Measurements from ENCODE around the gene UBXN7. TPM values are rescaled to one million over a fixed set of nuclear protein-coding genes. Genes with fewer than 3 reads are reported as not detected.

UBXN7 gene, protein sequence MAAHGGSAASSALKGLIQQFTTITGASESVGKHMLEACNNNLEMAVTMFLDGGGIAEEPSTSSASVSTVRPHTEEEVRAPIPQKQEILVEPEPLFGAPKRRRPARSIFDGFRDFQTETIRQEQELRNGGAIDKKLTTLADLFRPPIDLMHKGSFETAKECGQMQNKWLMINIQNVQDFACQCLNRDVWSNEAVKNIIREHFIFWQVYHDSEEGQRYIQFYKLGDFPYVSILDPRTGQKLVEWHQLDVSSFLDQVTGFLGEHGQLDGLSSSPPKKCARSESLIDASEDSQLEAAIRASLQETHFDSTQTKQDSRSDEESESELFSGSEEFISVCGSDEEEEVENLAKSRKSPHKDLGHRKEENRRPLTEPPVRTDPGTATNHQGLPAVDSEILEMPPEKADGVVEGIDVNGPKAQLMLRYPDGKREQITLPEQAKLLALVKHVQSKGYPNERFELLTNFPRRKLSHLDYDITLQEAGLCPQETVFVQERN
- 10 to 100 TPM; 82.0 to 97.2 (median 82.4) TPM for total RNA-seq
- total RNA-seq (2013), result 25.8 TPM

DNA sequence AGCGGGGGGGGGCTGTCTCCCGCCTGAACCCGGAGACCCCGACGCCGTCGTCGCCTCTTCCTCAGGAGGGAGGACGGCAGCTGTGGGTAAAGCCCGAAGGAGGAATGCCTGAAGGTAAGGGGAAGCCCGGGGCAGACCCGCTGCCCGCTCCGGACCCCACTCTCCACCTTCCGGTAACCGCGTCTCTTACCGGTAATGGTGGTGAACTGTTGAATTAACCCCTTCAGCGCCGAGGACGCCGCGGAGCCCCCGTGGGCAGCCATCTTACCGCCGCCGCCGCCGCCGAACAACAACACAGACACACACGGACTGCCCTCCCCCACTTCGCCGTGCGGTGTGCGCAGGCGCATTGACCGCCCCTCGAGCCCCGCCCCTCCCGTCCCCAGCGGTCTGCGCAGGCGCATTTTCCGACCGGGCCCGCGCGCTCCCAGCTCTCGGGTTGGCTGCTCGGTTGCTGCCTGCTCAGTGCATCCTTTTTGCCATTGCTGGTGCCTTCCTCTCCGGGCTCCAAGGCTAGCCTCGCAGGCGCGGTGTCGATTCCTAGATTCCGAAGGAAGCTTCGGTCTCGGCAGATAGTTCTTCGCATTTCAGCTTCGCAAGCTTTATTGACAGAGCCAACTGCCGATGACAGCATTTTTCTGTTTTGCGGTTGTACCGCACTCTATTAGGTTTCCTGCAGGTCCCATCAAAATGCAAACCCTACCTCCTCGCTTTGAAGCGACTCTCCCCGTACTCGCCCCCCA is at the start of gene UBXN7:
Gene UBXN7 (minus strand): TSS at position 291 of the 743 bp plus-strand sequence. CDS start 28 bp downstream, at position 263.
- Histone ChIP-seq H3K4me1 (ENCODE audit: control insufficient read depth, insufficient read depth, low read length) (peaks cover 11% of the 10 kb centered on the region), H3K36me3 (ENCODE audit: control insufficient read depth, insufficient read depth, low read length) (peaks cover 2% of the 10 kb centered on the region), H3K27me3 (ENCODE audit: control insufficient read depth, insufficient read depth, low read length) (no peaks in the 10 kb centered on the region), H3K9me3 (ENCODE audit: control insufficient read depth, insufficient read depth, low read length) (no peaks in the 10 kb centered on the region), H3K27ac (ENCODE audit: low read length) (peak within 1 kb of the TSS; percentile 81), H3K4me3 (ENCODE audit: low read length) (peak within 1 kb of the TSS; percentile 86)
- no peaks in the 10 kb centered on the region for H3K27me3 Mint-ChIP-seq (ENCODE audit: low read depth in 2 of 2)
- under 1% methylated on average over 67 of the region's 67 CpGs for WGBS (ENCODE audit: insufficient coverage)
- peaks cover 21 to 27% of the 10 kb centered on the region in 2 donors for H3K4me1 Mint-ChIP-seq
- peak; percentile 94 to 98 for DNase-seq
- H3K9me3 Mint-ChIP-seq, result no peaks in the 10 kb centered on the region
- ATAC-seq, result peak; percentile 87 to 96 (median 93)
- TF ChIP-seq, protein P1, sequence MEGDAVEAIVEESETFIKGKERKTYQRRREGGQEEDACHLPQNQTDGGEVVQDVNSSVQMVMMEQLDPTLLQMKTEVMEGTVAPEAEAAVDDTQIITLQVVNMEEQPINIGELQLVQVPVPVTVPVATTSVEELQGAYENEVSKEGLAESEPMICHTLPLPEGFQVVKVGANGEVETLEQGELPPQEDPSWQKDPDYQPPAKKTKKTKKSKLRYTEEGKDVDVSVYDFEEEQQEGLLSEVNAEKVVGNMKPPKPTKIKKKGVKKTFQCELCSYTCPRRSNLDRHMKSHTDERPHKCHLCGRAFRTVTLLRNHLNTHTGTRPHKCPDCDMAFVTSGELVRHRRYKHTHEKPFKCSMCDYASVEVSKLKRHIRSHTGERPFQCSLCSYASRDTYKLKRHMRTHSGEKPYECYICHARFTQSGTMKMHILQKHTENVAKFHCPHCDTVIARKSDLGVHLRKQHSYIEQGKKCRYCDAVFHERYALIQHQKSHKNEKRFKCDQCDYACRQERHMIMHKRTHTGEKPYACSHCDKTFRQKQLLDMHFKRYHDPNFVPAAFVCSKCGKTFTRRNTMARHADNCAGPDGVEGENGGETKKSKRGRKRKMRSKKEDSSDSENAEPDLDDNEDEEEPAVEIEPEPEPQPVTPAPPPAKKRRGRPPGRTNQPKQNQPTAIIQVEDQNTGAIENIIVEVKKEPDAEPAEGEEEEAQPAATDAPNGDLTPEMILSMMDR (IDR thresholded peaks at IDR 0.05), result no peak
- H3K36me3 Mint-ChIP-seq, result no peaks in the 10 kb centered on the region
- H3K27ac Mint-ChIP-seq, result peak within 1 kb of the TSS; percentile 94 to 96
- H3K4me3 Mint-ChIP-seq, result peak within 1 kb of the TSS; percentile 97
- intact Hi-C loops (cut with micrococcal nuclease), result loop anchor here (1.0 to 2.0 kb wide), 3 partner anchors 70 to 179 kb away; partner anchors contain the start of gene RNF168

GRCh38 chr3:196477678-196478077 is 45.5 kb upstream of the UBXN7 start:
- no peaks in the 10 kb centered on the region for H3K9me3 Mint-ChIP-seq
- Histone ChIP-seq H3K4me1 (ENCODE audit: control insufficient read depth, insufficient read depth, low read length) (no peaks in the 10 kb centered on the region), H3K4me3 (ENCODE audit: low read length) (no peak overlapping the region), H3K27ac (ENCODE audit: low read length) (no peak overlapping the region), H3K27me3 (ENCODE audit: control insufficient read depth, insufficient read depth, low read length) (no peaks in the 10 kb centered on the region), H3K9me3 (ENCODE audit: control insufficient read depth, insufficient read depth, low read length) (no peaks in the 10 kb centered on the region), H3K36me3 (ENCODE audit: control insufficient read depth, insufficient read depth, low read length) (peaks cover 55% of the 10 kb centered on the region)
- DNase-seq (no peak), ATAC-seq (no peak)
- no peak overlapping the region for H3K4me3 Mint-ChIP-seq
- no peaks in the 10 kb centered on the region for H3K4me1 Mint-ChIP-seq
- WGBS (ENCODE audit: insufficient coverage), result 100% methylated on average over 2 of the region's 4 CpGs
- H3K27ac Mint-ChIP-seq, result no peak overlapping the region
- H3K36me3 Mint-ChIP-seq, result peaks cover 5% of the 10 kb centered on the region
- intact Hi-C loops (cut with micrococcal nuclease), result no loop called here
- TF ChIP-seq, protein P1 (IDR thresholded peaks at IDR 0.05), result no peak
- no peaks in the 10 kb centered on the region for H3K27me3 Mint-ChIP-seq (ENCODE audit: low read depth in 2 of 2)

DNA sequence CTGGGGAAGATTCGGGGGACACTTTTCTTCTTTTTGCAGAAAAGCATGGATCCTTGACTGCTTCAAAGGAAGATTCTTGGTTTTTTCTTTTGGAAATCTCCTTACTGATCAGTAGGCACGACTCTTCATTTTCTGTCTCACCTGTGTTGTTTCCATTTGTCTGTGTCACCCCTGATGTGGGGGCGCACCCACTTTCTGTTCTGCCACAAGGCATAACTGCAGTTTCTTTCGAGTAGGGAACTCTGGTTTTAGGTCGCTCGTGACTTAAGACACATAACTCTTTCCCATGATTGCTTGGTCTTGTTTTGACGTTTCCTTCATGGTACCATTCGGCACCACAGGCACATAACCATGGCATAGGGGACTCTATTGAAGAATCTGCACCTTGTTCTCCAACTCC is 40.1 kb upstream of the UBXN7 start:
- no peak for ATAC-seq
- no peak overlapping the region for H3K4me3 ChIP-seq (ENCODE audit: low read length)
- H3K9me3 Mint-ChIP-seq, result no peaks in the 10 kb centered on the region
- no peak overlapping the region for H3K4me3 Mint-ChIP-seq
- no peaks in the 10 kb centered on the region for H3K27me3 Mint-ChIP-seq (ENCODE audit: low read depth in 2 of 2)
- no peak for DNase-seq
- intact Hi-C loops (cut with micrococcal nuclease), result no loop called here
- H3K36me3 ChIP-seq (ENCODE audit: control insufficient read depth, insufficient read depth, low read length), result peaks cover 51% of the 10 kb centered on the region
- TF ChIP-seq, protein P1 (IDR thresholded peaks at IDR 0.05), result no peak
- H3K4me1 ChIP-seq (ENCODE audit: control insufficient read depth, insufficient read depth, low read length), result no peaks in the 10 kb centered on the region
- H3K4me1 Mint-ChIP-seq, result peaks cover 18 to 19% of the 10 kb centered on the region in 2 donors
- H3K36me3 Mint-ChIP-seq, result peaks cover 8% of the 10 kb centered on the region
- peak overlapping the region in 1 of 2 donors; percentile 2 for H3K27ac Mint-ChIP-seq
- WGBS (ENCODE audit: insufficient coverage), result 91% methylated on average over 8 of the region's 8 CpGs
- H3K9me3 ChIP-seq (ENCODE audit: control insufficient read depth, insufficient read depth, low read length), result no peaks in the 10 kb centered on the region
- no peaks in the 10 kb centered on the region for H3K27me3 ChIP-seq (ENCODE audit: control insufficient read depth, insufficient read depth, low read length)
- no peak overlapping the region for H3K27ac ChIP-seq (ENCODE audit: low read length)
